ENCODE measurements around the gene BRICD5.

- TF ChIP-seq CTCF (IDR thresholded peaks at IDR 0.05; ENCODE audit: borderline replicate concordance, extremely low read depth, low read length, poor library complexity, severe bottlenecking): no peak
- no peak for TF ChIP-seq EZH2 (IDR thresholded peaks at IDR 0.05; ENCODE audit: borderline replicate concordance, low read depth, low read length, severe bottlenecking)
These were observed 4.7 kb downstream of the BRICD5 start for GRCh38 chr16:2205967-2206313.
